Osteocyte (in vitro differentiated cells): ENCODE results near the gene SORBS1. TPM values are rescaled to one million over a fixed set of nuclear protein-coding genes. Genes with fewer than 3 reads are reported as not detected.

ENCODE experiments used
- DNase-seq: peaks from one replicate; pipeline ENCODE4 v3.0.0; 2021; ENCODE audit warnings: mixed read lengths; ENCODE audit not compliant: unreplicated experiment; ENCODE audit errors: extremely low spot score
- H3K27ac Mint-ChIP-seq: one replicate; pipeline ENCODE4 v1.8.0; 2021; ENCODE audit warnings: mild to moderate bottlenecking, mixed read lengths; ENCODE audit not compliant: unreplicated experiment
- H3K27me3 Mint-ChIP-seq: one replicate; pipeline ENCODE4 v1.8.0; 2021; ENCODE audit warnings: mixed read lengths; ENCODE audit not compliant: unreplicated experiment
- H3K36me3 Mint-ChIP-seq: one replicate; pipeline ENCODE4 v1.8.0; 2021; ENCODE audit warnings: mixed read lengths; ENCODE audit not compliant: unreplicated experiment
- H3K4me1 Mint-ChIP-seq: one replicate; pipeline ENCODE4 v1.8.0; 2021; ENCODE audit warnings: mixed read lengths; ENCODE audit not compliant: unreplicated experiment
- H3K4me3 Mint-ChIP-seq: one replicate; pipeline ENCODE4 v1.8.0; 2021; ENCODE audit warnings: mild to moderate bottlenecking, moderate library complexity, mixed read lengths; ENCODE audit not compliant: unreplicated experiment
- H3K9me3 Mint-ChIP-seq: one replicate; pipeline ENCODE4 v1.8.0; 2021; ENCODE audit warnings: mixed read lengths; ENCODE audit not compliant: unreplicated experiment
- CTCF ChIP-seq: fragments of 200-600 bp; sonication (generic); IDR thresholded peaks from 2 replicates; pipeline ENCODE4 v1.5.0; 2021; ENCODE audit warnings: antibody characterized with exemption, mild to moderate bottlenecking, moderate library complexity
- total RNA-seq: library from RNA; stranded (reverse); gene quantifications from 2 replicates; pipeline ENCODE4 v1.2.1, GENCODE V29; 2021

SORBS1 gene
- total RNA-seq, 1 donor from 2014 or later: 1.7 TPM

DNA sequence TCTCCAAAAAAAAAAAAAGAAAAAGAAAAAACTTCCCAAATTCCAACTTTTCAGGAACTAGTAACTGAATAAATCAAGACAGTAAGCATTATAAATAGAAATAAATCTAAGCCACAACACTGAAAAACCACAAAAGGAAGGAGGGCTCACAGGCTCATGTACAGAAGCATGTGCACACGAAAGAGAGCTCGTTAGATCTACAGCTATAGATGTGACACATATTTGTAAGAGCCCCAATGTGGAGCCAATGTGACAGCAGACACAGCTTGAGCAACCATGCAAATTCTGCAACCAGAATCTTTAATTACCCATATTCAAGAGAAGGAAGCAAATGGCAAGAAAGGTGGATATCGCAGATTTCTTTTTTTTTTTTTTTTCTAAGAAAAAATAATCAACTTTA lies 94.7 kb downstream of the SORBS1 start:
- Mint-ChIP-seq H3K36me3 (no peaks in the 10 kb centered on the region), H3K27me3 (peaks cover 39% of the 10 kb centered on the region), H3K4me3 (no peak overlapping the region), H3K27ac (no peak overlapping the region), H3K4me1 (peaks cover 14% of the 10 kb centered on the region), H3K9me3 (no peaks in the 10 kb centered on the region)
- no peak for TF ChIP-seq CTCF
- DNase-seq: no peak

DNA sequence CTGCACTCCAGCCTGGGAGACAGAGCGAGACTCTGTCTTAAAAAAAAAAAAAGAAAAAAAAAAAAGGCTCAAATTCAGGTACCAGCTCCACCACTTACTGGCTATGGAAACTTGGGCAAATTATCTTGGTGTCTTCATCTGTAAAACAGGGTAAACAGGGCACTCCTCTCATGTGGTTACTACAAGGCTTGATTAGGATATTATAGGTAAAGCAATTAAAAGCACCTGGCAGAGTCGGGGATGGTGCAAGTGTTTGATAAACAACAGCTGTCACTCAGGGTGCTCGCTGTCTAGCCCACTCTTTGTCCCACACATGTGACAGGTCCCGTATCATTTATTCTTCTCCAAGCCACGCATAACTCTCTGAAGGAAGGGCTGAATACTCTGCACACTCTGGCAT lies 96.9 kb downstream of the SORBS1 start:
- H3K36me3 Mint-ChIP-seq: no peaks in the 10 kb centered on the region
- H3K4me1 Mint-ChIP-seq: peaks cover 16% of the 10 kb centered on the region
- DNase-seq: no peak
- TF ChIP-seq CTCF: no peak
- H3K27ac Mint-ChIP-seq: no peak overlapping the region
- H3K4me3 Mint-ChIP-seq: no peak overlapping the region
- peaks cover 37% of the 10 kb centered on the region for H3K27me3 Mint-ChIP-seq
- no peaks in the 10 kb centered on the region for H3K9me3 Mint-ChIP-seq

DNA sequence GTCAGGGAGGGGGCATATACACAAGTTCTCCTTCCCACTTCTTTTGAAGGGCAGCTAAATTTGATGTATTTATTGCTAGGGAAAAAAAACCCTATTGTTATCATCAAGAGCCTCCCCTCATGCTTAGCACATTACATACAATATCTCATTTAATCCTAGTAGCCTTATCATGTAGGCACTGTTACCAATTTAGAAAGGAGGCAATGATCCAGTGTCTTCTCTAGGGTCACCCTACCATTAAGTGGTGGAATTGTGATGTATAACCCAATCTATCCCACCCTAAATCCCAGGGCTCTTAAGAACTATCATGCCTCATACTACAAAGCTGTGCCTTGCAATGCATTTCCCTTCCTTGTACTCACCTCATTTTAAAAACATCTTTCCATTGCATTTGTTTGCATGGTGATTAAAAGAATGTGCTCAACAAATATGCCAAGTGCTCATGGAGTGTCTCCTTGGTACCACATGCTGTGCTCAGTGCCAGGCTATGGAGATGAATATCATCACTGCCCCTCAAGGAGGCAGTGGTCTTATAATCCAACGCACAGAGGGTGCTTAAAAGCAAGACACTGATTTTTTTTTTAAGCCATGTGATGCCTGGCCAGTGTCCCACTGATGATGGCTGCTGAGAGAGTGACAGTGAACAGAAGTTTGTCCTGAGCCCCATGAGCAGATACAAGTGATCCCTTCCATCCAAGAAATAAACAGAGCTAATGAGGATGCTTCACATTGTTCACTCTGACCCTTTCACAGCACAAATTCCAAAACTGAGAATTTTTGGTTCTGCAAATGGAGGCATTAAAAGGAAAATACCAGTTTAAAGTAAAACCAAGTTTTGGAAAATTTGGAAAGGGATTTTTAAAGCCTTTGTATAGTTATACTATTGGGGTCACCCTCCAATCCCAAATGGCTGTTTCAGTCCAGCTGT lies 98.2 kb downstream of the SORBS1 start:
- no peak for TF ChIP-seq CTCF
- no peak overlapping the region for H3K4me3 Mint-ChIP-seq
- peaks cover 36% of the 10 kb centered on the region for H3K27me3 Mint-ChIP-seq
- peaks cover 18% of the 10 kb centered on the region for H3K4me1 Mint-ChIP-seq
- DNase-seq: no peak
- H3K27ac Mint-ChIP-seq: no peak overlapping the region
- H3K36me3 Mint-ChIP-seq: no peaks in the 10 kb centered on the region
- H3K9me3 Mint-ChIP-seq: no peaks in the 10 kb centered on the region

DNA sequence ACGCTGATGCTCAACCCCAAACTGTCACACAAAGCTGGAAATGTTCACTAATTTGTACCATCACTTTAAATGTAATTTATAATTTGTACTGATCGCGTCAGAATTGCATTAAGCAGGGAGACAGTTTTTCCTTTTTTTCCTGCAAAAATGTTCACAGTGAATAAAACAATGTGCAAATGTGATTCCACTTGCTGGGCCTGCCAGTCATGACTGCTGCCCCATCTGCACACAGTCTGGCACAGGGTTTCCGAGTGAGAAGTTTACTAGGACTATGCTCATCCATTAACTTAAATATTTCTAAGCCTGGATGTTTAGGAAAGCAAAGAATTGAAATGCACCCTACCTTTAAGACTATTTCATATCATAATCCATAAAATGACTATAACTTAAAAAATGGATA lies 99.6 kb downstream of the SORBS1 start:
- H3K36me3 Mint-ChIP-seq: no peaks in the 10 kb centered on the region
- H3K4me3 Mint-ChIP-seq: no peak overlapping the region
- H3K27ac Mint-ChIP-seq: no peak overlapping the region
- H3K4me1 Mint-ChIP-seq: peaks cover 8% of the 10 kb centered on the region
- no peak for TF ChIP-seq CTCF
- peaks cover 48% of the 10 kb centered on the region for H3K27me3 Mint-ChIP-seq
- no peaks in the 10 kb centered on the region for H3K9me3 Mint-ChIP-seq
- DNase-seq: no peak

DNA sequence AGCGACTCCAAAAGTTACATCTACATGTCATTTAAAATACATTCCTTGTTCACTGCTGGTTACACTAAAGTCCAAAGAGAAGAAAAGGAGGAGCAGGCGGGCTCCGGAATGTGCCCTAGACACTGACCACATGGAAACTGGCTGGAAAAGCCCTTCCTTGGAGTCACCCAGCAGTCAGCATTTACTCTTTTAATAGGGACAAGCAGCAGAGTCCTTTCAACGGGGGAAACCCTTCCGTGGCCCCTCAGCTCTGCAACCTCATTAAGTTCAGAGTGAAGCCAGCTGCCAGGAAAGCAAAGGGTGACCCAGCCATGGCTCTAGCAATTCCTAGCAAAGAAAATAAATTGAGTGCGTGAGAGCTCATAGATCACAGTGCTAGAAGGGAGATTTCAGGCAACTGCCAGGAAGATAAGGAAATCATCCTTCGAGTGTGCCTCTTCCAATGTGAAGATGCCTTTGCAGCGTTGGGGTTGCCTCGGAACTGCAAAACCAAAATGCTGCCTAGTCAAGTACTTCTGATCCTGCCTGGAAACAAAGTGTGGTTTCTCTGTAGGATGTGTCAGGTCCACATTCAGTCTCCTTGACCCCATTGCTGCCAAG lies 101.6 kb downstream of the SORBS1 start:
- Mint-ChIP-seq H3K36me3 (no peaks in the 10 kb centered on the region), H3K9me3 (no peaks in the 10 kb centered on the region), H3K27ac (no peak overlapping the region), H3K4me3 (no peak overlapping the region), H3K4me1 (peaks cover 5% of the 10 kb centered on the region), H3K27me3 (peaks cover 60% of the 10 kb centered on the region)
- no peak for TF ChIP-seq CTCF
- no peak for DNase-seq
